K562 treated with DMSO at 1 percent for 24 hours (cell line): ENCODE measurements around the gene CMTR1. TPM values are rescaled to one million over a fixed set of nuclear protein-coding genes. Genes with fewer than 3 reads are reported as not detected.

Source experiments
- total RNA-seq: library from RNA; unstranded; fragments of 300-600 nt; gene quantifications from 2 replicates; pipeline ENCODE4 v1.2.3, GENCODE V29; 2022; ENCODE audit warnings: low read depth; ENCODE audit not compliant: insufficient read depth

The CMTR1 gene
- 52.0 and 52.6 TPM in 2 replicates for total RNA-seq

GRCh38 chr6:37432916-37433656, at the start of gene CMTR1:
CMTR1 (plus strand) TSS chr6:37433221; CDS start chr6:37435630, 2,409 bp downstream.

GRCh38 chr6:37499433-37500293, 66.6 kb downstream of the CMTR1 start, which contains the start of gene CCDC167:
CCDC167 (minus strand) TSS chr6:37499893; CDS start chr6:37499863, 30 bp downstream.

Other genes starting within 250 kb of the CMTR1 start
- 24.4 and 25.5 TPM in 2 replicates for gene TBC1D22B, start 175.4 kb upstream of the CMTR1 start, total RNA-seq
- gene TMEM217, start 175.1 kb upstream of the CMTR1 start, total RNA-seq, result 6.1 and 6.3 TPM in 2 replicates
- 19.5 and 22.5 TPM in 2 replicates for gene RNF8, start 79.2 kb upstream of the CMTR1 start, total RNA-seq
- gene CCDC167, start 66.7 kb downstream of the CMTR1 start, total RNA-seq, result 70.5 and 83.0 TPM in 2 replicates